HG02678 (cell line): ENCODE data around the gene TTC7B.
A peak's percentile ranks its signal among the peaks of the same experiment; 100 is the strongest.
"Not testable (repeated sequence)": the region's sequence is repeated elsewhere in the genome, so short reads cannot be mapped to it uniquely, and the experiment has no call there.

Source experiments
- ATAC-seq: cut with Tn5 transposase; IDR thresholded peaks from one replicate; pipeline ENCODE4 v1.9.1; 2021; ENCODE audit warnings: mild to moderate bottlenecking, moderate library complexity; ENCODE audit not compliant: unreplicated experiment

TTC7B gene

GRCh38 chr14:90836692-90837063 is 20.4 kb upstream of the TTC7B start:
- no peak for ATAC-seq

GRCh38 chr14:90831821-90832220 is 15.6 kb upstream of the TTC7B start:
- no peak for ATAC-seq

- no peak for ATAC-seq
These were observed 14.9 kb upstream of the TTC7B start for GRCh38 chr14:90830931-90831701.

- no peak for ATAC-seq
These were observed 13.4 kb upstream of the TTC7B start for GRCh38 chr14:90829677-90830076.

- ATAC-seq = no peak
These were observed 12.6 kb upstream of the TTC7B start for GRCh38 chr14:90828642-90829487.

- ATAC-seq = peak; percentile 100
These were observed 11.8 kb upstream of the TTC7B start for GRCh38 chr14:90827919-90828610.

GRCh38 chr14:90823542-90823941 is 7.3 kb upstream of the TTC7B start:
- not testable (repeated sequence) for ATAC-seq

GRCh38 chr14:90820958-90821357 is 4.7 kb upstream of the TTC7B start:
- ATAC-seq = peak; percentile 81

GRCh38 chr14:90819734-90820393 is 3.6 kb upstream of the TTC7B start:
- no peak for ATAC-seq

- no peak for ATAC-seq
These were observed 2.5 kb upstream of the TTC7B start for GRCh38 chr14:90818715-90819114.

GRCh38 chr14:90816681-90817436 is 629 bp upstream of the TTC7B start:
- no peak for ATAC-seq

- ATAC-seq = no peak
These were observed 733 bp downstream of the TTC7B start for GRCh38 chr14:90815572-90815821.

GRCh38 chr14:90814806-90815571 is 1.2 kb downstream of the TTC7B start:
- no peak for ATAC-seq

- ATAC-seq = no peak
These were observed 2.8 kb downstream of the TTC7B start for GRCh38 chr14:90813442-90813841.

GRCh38 chr14:90812109-90812508 is 4.1 kb downstream of the TTC7B start:
- no peak for ATAC-seq

- no peak for ATAC-seq
These were observed 4.6 kb downstream of the TTC7B start for GRCh38 chr14:90811641-90812040.

GRCh38 chr14:90810806-90811205 is 5.4 kb downstream of the TTC7B start:
- no peak for ATAC-seq

- no peak for ATAC-seq
These were observed 6.5 kb downstream of the TTC7B start for GRCh38 chr14:90809530-90810312.
